ENCODE results near the gene SPON2.

SPON2 gene

DNA sequence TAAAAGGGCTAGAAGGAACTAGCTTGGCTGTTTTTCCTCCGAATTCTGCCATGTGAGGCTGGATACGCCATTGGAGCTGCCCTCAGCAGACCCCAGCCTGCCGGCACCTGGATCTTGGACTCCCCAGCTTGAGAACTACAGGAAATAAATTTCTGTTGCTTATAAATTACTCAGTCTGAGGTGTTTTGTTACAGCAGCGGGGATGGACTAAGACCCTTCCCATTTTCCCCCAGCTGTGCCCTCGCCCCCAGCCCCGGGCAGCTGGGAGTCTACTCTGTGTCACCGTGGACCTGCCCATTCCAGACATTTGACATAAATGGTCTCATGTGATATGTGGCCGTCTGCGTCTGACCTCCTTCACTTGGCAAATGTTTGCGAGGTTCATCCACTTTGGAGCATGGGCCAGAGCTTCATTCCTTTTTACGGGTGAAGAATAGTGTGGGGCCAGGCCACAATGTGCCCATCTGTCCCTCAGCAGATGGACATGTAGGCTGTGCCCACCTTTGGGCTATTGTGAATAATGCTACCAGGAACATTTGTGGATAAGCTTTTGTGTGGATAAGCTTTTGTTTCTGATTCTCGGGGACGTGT lies 30.7 kb upstream of the SPON2 start:
- no peak for DNase-seq
- Mint-ChIP-seq H3K9me3 (no peaks in the 10 kb centered on the region), H3K36me3 (ENCODE audit: low read depth) (peaks cover 8% of the 10 kb centered on the region), H3K4me1 (peaks cover 13% of the 10 kb centered on the region), H3K27ac (no peak overlapping the region), H3K27me3 (ENCODE audit: low read depth, poor library complexity) (peaks cover 2% of the 10 kb centered on the region), H3K4me3 (no peak overlapping the region)
- TF ChIP-seq, protein P1, sequence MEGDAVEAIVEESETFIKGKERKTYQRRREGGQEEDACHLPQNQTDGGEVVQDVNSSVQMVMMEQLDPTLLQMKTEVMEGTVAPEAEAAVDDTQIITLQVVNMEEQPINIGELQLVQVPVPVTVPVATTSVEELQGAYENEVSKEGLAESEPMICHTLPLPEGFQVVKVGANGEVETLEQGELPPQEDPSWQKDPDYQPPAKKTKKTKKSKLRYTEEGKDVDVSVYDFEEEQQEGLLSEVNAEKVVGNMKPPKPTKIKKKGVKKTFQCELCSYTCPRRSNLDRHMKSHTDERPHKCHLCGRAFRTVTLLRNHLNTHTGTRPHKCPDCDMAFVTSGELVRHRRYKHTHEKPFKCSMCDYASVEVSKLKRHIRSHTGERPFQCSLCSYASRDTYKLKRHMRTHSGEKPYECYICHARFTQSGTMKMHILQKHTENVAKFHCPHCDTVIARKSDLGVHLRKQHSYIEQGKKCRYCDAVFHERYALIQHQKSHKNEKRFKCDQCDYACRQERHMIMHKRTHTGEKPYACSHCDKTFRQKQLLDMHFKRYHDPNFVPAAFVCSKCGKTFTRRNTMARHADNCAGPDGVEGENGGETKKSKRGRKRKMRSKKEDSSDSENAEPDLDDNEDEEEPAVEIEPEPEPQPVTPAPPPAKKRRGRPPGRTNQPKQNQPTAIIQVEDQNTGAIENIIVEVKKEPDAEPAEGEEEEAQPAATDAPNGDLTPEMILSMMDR (IDR thresholded peaks at IDR 0.05): no peak

DNA sequence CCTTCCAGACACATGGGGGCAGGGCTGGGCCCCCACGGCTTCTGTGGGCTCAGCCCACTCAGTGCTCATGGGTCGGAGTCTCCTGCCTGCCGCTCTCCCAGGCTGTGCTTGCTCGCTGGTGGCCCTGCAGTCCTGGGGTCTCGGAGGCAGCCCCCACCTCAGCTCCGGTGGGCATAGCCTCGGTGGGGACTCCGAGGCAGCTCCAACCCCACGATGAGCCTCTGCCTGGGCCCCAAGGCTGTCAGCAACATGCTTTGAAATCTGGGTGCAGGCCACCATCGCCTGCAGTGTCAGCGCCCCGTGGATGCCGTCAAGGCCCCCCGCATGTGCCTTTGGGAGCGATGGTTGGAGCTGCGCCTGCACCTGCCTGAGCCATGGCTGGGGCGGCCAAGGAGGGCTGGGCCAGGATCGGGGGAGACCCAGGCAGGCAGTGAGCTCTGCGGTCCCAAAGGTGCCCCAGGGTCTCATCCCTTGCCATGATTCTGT lies 30.2 kb upstream of the SPON2 start:
- Mint-ChIP-seq H3K36me3 (ENCODE audit: low read depth) (peaks cover 8% of the 10 kb centered on the region), H3K4me1 (peaks cover 13% of the 10 kb centered on the region), H3K27me3 (ENCODE audit: low read depth, poor library complexity) (peaks cover 2% of the 10 kb centered on the region), H3K9me3 (no peaks in the 10 kb centered on the region), H3K4me3 (no peak overlapping the region), H3K27ac (no peak overlapping the region)
- TF ChIP-seq, protein P1 (IDR thresholded peaks at IDR 0.05): no peak
- no peak for DNase-seq

- Mint-ChIP-seq H3K9me3 (no peaks in the 10 kb centered on the region), H3K4me3 (no peak overlapping the region), H3K27me3 (ENCODE audit: low read depth, poor library complexity) (peaks cover 4% of the 10 kb centered on the region), H3K36me3 (ENCODE audit: low read depth) (peaks cover 8% of the 10 kb centered on the region), H3K4me1 (peaks cover 13% of the 10 kb centered on the region), H3K27ac (peak overlapping the region; percentile 33)
- TF ChIP-seq, protein P1 (IDR thresholded peaks at IDR 0.05): no peak
- no peak for DNase-seq
Observed at GRCh38 chr4:1201851-1202525, 29.6 kb upstream of the SPON2 start.

- no peak for DNase-seq
- TF ChIP-seq, protein P1 (IDR thresholded peaks at IDR 0.05): no peak
- peaks cover 12% of the 10 kb centered on the region for H3K27me3 Mint-ChIP-seq (ENCODE audit: low read depth, poor library complexity)
- no peak overlapping the region for H3K4me3 Mint-ChIP-seq
- H3K27ac Mint-ChIP-seq: no peak overlapping the region
- no peaks in the 10 kb centered on the region for H3K9me3 Mint-ChIP-seq
- H3K36me3 Mint-ChIP-seq (ENCODE audit: low read depth): peaks cover 8% of the 10 kb centered on the region
- H3K4me1 Mint-ChIP-seq: peaks cover 13% of the 10 kb centered on the region
Observed at GRCh38 chr4:1200425-1201035, 28.1 kb upstream of the SPON2 start.

- DNase-seq: no peak
- H3K4me1 Mint-ChIP-seq: peaks cover 13% of the 10 kb centered on the region
- peaks cover 8% of the 10 kb centered on the region for H3K36me3 Mint-ChIP-seq (ENCODE audit: low read depth)
Observed at GRCh38 chr4:1199556-1200331, 27.4 kb upstream of the SPON2 start.

More at GRCh38 chr4:1199556-1200331, 27.4 kb upstream of the SPON2 start:
- H3K27me3 Mint-ChIP-seq (ENCODE audit: low read depth, poor library complexity): peaks cover 12% of the 10 kb centered on the region
- H3K27ac Mint-ChIP-seq: no peak overlapping the region
- H3K9me3 Mint-ChIP-seq: no peaks in the 10 kb centered on the region
- TF ChIP-seq, protein P1 (IDR thresholded peaks at IDR 0.05): no peak
- H3K4me3 Mint-ChIP-seq: no peak overlapping the region
